GM12872 (cell line): ENCODE results near the gene ARHGAP25.

ENCODE experiments used
- CTCF ChIP-seq: IDR thresholded peaks from 3 replicates; pipeline ENCODE4 v1.5.1; 2011; ENCODE audit warnings: low read depth, mild to moderate bottlenecking, low read length, moderate library complexity; ENCODE audit not compliant: insufficient read depth

Gene ARHGAP25

GRCh38 chr2:68789603-68790002 lies 55.0 kb downstream of the ARHGAP25 start:
- no peak for TF ChIP-seq CTCF

- TF ChIP-seq CTCF: no peak
Measured at GRCh38 chr2:68790600-68790999, 56.0 kb downstream of the ARHGAP25 start.

- TF ChIP-seq CTCF: no peak
Measured at GRCh38 chr2:68791914-68792313, 57.3 kb downstream of the ARHGAP25 start.

- no peak for TF ChIP-seq CTCF
Measured at GRCh38 chr2:68792751-68793150, 58.1 kb downstream of the ARHGAP25 start.

GRCh38 chr2:68796295-68796905 lies 61.8 kb downstream of the ARHGAP25 start:
- TF ChIP-seq CTCF: no peak

GRCh38 chr2:68798569-68798968 lies 64.0 kb downstream of the ARHGAP25 start:
- no peak for TF ChIP-seq CTCF

- TF ChIP-seq CTCF: no peak
Measured at GRCh38 chr2:68799140-68800026, 64.8 kb downstream of the ARHGAP25 start.
